Vagina (tissue), 2 donors: ENCODE results near the gene CALU. TPM values are rescaled to one million over a fixed set of nuclear protein-coding genes. Genes with fewer than 3 reads are reported as not detected.

Source experiments
- DNase-seq, 2 donors: peaks; one replicate each; pipeline ENCODE4 v3.0.0-alpha.2; 2017; ENCODE audit errors: extremely low spot score in 2 of 2
- H3K27ac ChIP-seq: fragments of 200-600 bp; sonication (generic); one replicate; pipeline ENCODE4 v1.5.1; 2019
- H3K27me3 ChIP-seq: fragments of 200-600 bp; sonication (generic); one replicate; pipeline ENCODE4 v1.5.1; 2019
- H3K36me3 ChIP-seq, 2 donors: fragments of 200-600 bp; sonication (generic); one replicate each; pipeline ENCODE4 v1.5.1; 2017 to 2019
- H3K4me1 ChIP-seq: fragments of 200-600 bp; sonication (generic); one replicate; pipeline ENCODE4 v1.5.1; 2019
- H3K4me3 ChIP-seq, 2 donors: fragments of 200-600 bp; sonication (generic); 1 replicate in 1 of 2; 2 replicates in 1 of 2; pipeline ENCODE4 v1.5.1; 2016 to 2019
- H3K9me3 ChIP-seq: fragments of 200-600 bp; sonication (generic); one replicate; pipeline ENCODE4 v1.5.1; 2019
- CTCF ChIP-seq, 3 experiments: fragments of 450-650 bp in 2 of 3; fragments of 200-600 bp in 1 of 3; sonication (generic) in 1 of 3; IDR thresholded peaks; one replicate each; pipeline ENCODE4 v1.5.1; 2017 to 2019; ENCODE audit warnings: antibody characterized with exemption in 3 of 3, mild to moderate bottlenecking in 2 of 3, moderate library complexity in 2 of 3
- POLR2A ChIP-seq, 2 donors: fragments of 450-650 bp; IDR thresholded peaks; one replicate each; pipeline ENCODE4 v1.6.1; 2017; ENCODE audit warnings: antibody characterized with exemption in 2 of 2, mild to moderate bottlenecking in 2 of 2, moderate library complexity in 2 of 2
- POLR2AphosphoS5 ChIP-seq, 2 donors: sonication (generic); formaldehyde crosslinking; IDR thresholded peaks; one replicate each; pipeline ENCODE4 v1.9.0; 2017; ENCODE audit warnings: antibody characterized with exemption in 2 of 2, mild to moderate bottlenecking in 2 of 2, low read depth in 1 of 2; ENCODE audit not compliant: insufficient read depth in 1 of 2
- intact Hi-C: fragments of 100-400 bp; cut with DNase I; formaldehyde crosslinking; loops from one replicate; pipeline ENCODE4 v1.15.1; 2023
- total RNA-seq: library from RNA; depleted of rRNA; stranded (reverse); fragments of >200 nt; gene quantifications from one replicate; pipeline ENCODE4 v1.2.3, GENCODE V29; 2016

Gene CALU
- total RNA-seq, 1 donor from 2014 or later = 65.3 TPM

- intact Hi-C loops = loop anchor here (10.0 kb wide), 1 partner anchor 130 kb away; the partner anchor contains the start of gene ATP6V1F
- no peak overlapping the region for H3K4me3 ChIP-seq
These were observed 4.3 kb upstream of the CALU start for GRCh38 chr7:128734890-128735289.

GRCh38 chr7:128735436-128735835 is 3.7 kb upstream of the CALU start:
- Histone ChIP-seq H3K9me3 (no peaks in the 10 kb centered on the region), H3K36me3 (no peaks in the 10 kb centered on the region), H3K27ac (no peak overlapping the region), H3K4me3 (no peak overlapping the region), H3K4me1 (peaks cover 20% of the 10 kb centered on the region), H3K27me3 (no peaks in the 10 kb centered on the region)
- intact Hi-C loops = loop anchor here (10.0 kb wide), 1 partner anchor 129 kb away; the partner anchor contains the start of gene ATP6V1F
- TF ChIP-seq CTCF (IDR thresholded peaks at IDR 0.05) = no peak
- no peak for TF ChIP-seq POLR2AphosphoS5 (IDR thresholded peaks at IDR 0.05; ENCODE audit: insufficient read depth in 1 of 2, low read depth in 1 of 2)
- TF ChIP-seq POLR2A (IDR thresholded peaks at IDR 0.05) = no peak
- DNase-seq = no peak

More at GRCh38 chr7:128734890-128735289, 4.3 kb upstream of the CALU start:
- peaks cover 14% of the 10 kb centered on the region for H3K4me1 ChIP-seq
- H3K27ac ChIP-seq = no peak overlapping the region
- no peaks in the 10 kb centered on the region for H3K27me3 ChIP-seq
- H3K9me3 ChIP-seq = no peaks in the 10 kb centered on the region
- TF ChIP-seq POLR2A (IDR thresholded peaks at IDR 0.05) (no peak), CTCF (IDR thresholded peaks at IDR 0.05) (no peak), POLR2AphosphoS5 (IDR thresholded peaks at IDR 0.05; ENCODE audit: insufficient read depth in 1 of 2, low read depth in 1 of 2) (no peak)
- no peaks in the 10 kb centered on the region for H3K36me3 ChIP-seq
- DNase-seq = no peak

- intact Hi-C loops = loop anchor here (10.0 kb wide), 1 partner anchor 127 kb away; the partner anchor contains the start of gene ATP6V1F
- no peak overlapping the region for H3K4me3 ChIP-seq
- no peaks in the 10 kb centered on the region for H3K27me3 ChIP-seq
- DNase-seq = no peak
- peak overlapping the region; percentile 88 for H3K27ac ChIP-seq
- H3K4me1 ChIP-seq = peaks cover 40% of the 10 kb centered on the region
- no peaks in the 10 kb centered on the region for H3K9me3 ChIP-seq
- H3K36me3 ChIP-seq = no peaks in the 10 kb centered on the region
- TF ChIP-seq POLR2AphosphoS5 (IDR thresholded peaks at IDR 0.05; ENCODE audit: insufficient read depth in 1 of 2, low read depth in 1 of 2) = no peak
These were observed 1.7 kb upstream of the CALU start for GRCh38 chr7:128737441-128737840.

GRCh38 chr7:128737867-128738385 is 1.2 kb upstream of the CALU start:
- TF ChIP-seq CTCF (IDR thresholded peaks at IDR 0.05) (no peak), POLR2A (IDR thresholded peaks at IDR 0.05) (no peak), POLR2AphosphoS5 (IDR thresholded peaks at IDR 0.05; ENCODE audit: insufficient read depth in 1 of 2, low read depth in 1 of 2) (no peak)
- peak overlapping the region in 1 of 2 donors; percentile 92 for H3K4me3 ChIP-seq
- peaks cover 42% of the 10 kb centered on the region for H3K4me1 ChIP-seq
- peak overlapping the region; percentile 88 for H3K27ac ChIP-seq
- no peaks in the 10 kb centered on the region for H3K36me3 ChIP-seq
- H3K9me3 ChIP-seq = no peaks in the 10 kb centered on the region
- DNase-seq = no peak
- no peaks in the 10 kb centered on the region for H3K27me3 ChIP-seq
- intact Hi-C loops = loop anchor here (2.0 to 10.0 kb wide), 2 partner anchors 19 to 127 kb away; partner anchors contain the start of gene ATP6V1F

- Histone ChIP-seq H3K36me3 (no peaks in the 10 kb centered on the region), H3K27me3 (no peaks in the 10 kb centered on the region), H3K9me3 (no peaks in the 10 kb centered on the region), H3K4me3 (peak overlapping the region; percentile 92 to 97), H3K27ac (peak overlapping the region; percentile 88), H3K4me1 (peaks cover 49% of the 10 kb centered on the region)
- DNase-seq = peak in 1 of 2 donors; percentile 88
- no peak for TF ChIP-seq POLR2AphosphoS5 (IDR thresholded peaks at IDR 0.05; ENCODE audit: insufficient read depth in 1 of 2, low read depth in 1 of 2)
- no peak for TF ChIP-seq CTCF (IDR thresholded peaks at IDR 0.05)
- no peak for TF ChIP-seq POLR2A (IDR thresholded peaks at IDR 0.05)
- intact Hi-C loops = loop anchor here (2.0 to 10.0 kb wide), 2 partner anchors 18 to 126 kb away; partner anchors contain the start of gene ATP6V1F
These were observed 550 bp upstream of the CALU start for GRCh38 chr7:128738570-128739047.
